Keratinocyte (primary cell): ENCODE measurements around the gene GLG1.

Experiments
- EZH2 ChIP-seq: IDR thresholded peaks from one replicate; pipeline ENCODE4 v1.6.1; 2012; ENCODE audit warnings: inconsistent platforms, mild to moderate bottlenecking, low read length, moderate library complexity
- TF ChIP-seq, protein P1 (sequence below), 3 experiments: IDR thresholded peaks in 1 of 3; conservative IDR thresholded peaks in 1 of 3; optimal IDR thresholded peaks in 1 of 3; 2 replicates in 2 of 3; 3 replicates in 1 of 3; pipeline versions ENCODE3 to v1.5.1; 2011; ENCODE audit warnings: low read length in 3 of 3, mild to moderate bottlenecking in 3 of 3, moderate library complexity in 2 of 3, control low read depth in 1 of 3, inconsistent platforms in 1 of 3; ENCODE audit not compliant: insufficient read depth in 2 of 3; ENCODE audit errors: extremely low read depth in 1 of 3

- no peak for TF ChIP-seq EZH2
- TF ChIP-seq, protein P1, sequence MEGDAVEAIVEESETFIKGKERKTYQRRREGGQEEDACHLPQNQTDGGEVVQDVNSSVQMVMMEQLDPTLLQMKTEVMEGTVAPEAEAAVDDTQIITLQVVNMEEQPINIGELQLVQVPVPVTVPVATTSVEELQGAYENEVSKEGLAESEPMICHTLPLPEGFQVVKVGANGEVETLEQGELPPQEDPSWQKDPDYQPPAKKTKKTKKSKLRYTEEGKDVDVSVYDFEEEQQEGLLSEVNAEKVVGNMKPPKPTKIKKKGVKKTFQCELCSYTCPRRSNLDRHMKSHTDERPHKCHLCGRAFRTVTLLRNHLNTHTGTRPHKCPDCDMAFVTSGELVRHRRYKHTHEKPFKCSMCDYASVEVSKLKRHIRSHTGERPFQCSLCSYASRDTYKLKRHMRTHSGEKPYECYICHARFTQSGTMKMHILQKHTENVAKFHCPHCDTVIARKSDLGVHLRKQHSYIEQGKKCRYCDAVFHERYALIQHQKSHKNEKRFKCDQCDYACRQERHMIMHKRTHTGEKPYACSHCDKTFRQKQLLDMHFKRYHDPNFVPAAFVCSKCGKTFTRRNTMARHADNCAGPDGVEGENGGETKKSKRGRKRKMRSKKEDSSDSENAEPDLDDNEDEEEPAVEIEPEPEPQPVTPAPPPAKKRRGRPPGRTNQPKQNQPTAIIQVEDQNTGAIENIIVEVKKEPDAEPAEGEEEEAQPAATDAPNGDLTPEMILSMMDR (optimal IDR thresholded peaks at IDR 0.05 in 1 of 3, IDR thresholded peaks at IDR 0.05 in 1 of 3, conservative IDR thresholded peaks at IDR 0.05 in 1 of 3; ENCODE audit: extremely low read depth in 1 of 3, insufficient read depth in 2 of 3, low read length in 3 of 3) = no peak
These were observed 84.8 kb downstream of the GLG1 start for GRCh38 chr16:74522160-74522559.
